Measurements from ENCODE around the gene MRPS12.

GRCh38 chr19:38956264-38956663 lies 25.5 kb downstream of the MRPS12 start:
- TF ChIP-seq POLR2A (IDR thresholded peaks at IDR 0.05) = no peak
- no peak for TF ChIP-seq CTCF (IDR thresholded peaks at IDR 0.05)
